Tongue (tissue), 2 donors: Measurements from ENCODE around the gene MINDY4B. TPM values are rescaled to one million over a fixed set of nuclear protein-coding genes. Genes with fewer than 3 reads are reported as not detected.

Experiments used
- DNase-seq: peaks from one replicate; pipeline ENCODE4 v3.0.0-alpha.2; 2015
- total RNA-seq: library from RNA; depleted of rRNA; stranded (reverse); fragments of >200 nt; gene quantifications from one replicate; pipeline ENCODE4 v1.2.3, GENCODE V29; 2014

The MINDY4B gene
- total RNA-seq, result not detected

GRCh38 chr3:150905339-150905738 lies at the start of gene MINDY4B:
Gene MINDY4B (minus strand): TSS chr3:150905439. CDS start chr3:150905439, 0 bp downstream.
- no peak for DNase-seq

- no peak for DNase-seq
Observed at GRCh38 chr3:150951923-150952322, 46.7 kb upstream of the MINDY4B start.

- DNase-seq, result no peak
Observed at GRCh38 chr3:150945226-150946032, 40.2 kb upstream of the MINDY4B start.

GRCh38 chr3:150942221-150942620 lies 37.0 kb upstream of the MINDY4B start:
- no peak for DNase-seq

GRCh38 chr3:150936693-150937092 lies 31.5 kb upstream of the MINDY4B start:
- no peak for DNase-seq

GRCh38 chr3:150933473-150933995 lies 28.3 kb upstream of the MINDY4B start:
- no peak for DNase-seq

GRCh38 chr3:150931745-150932144 lies 26.5 kb upstream of the MINDY4B start:
- DNase-seq, result no peak

GRCh38 chr3:150930839-150931238 lies 25.6 kb upstream of the MINDY4B start:
- DNase-seq, result no peak

GRCh38 chr3:150928234-150928633 lies 23.0 kb upstream of the MINDY4B start:
- DNase-seq, result no peak

- no peak for DNase-seq
Observed at GRCh38 chr3:150926328-150926727, 21.1 kb upstream of the MINDY4B start.

- DNase-seq, result peak; percentile 46
Observed at GRCh38 chr3:150925751-150926201, 20.5 kb upstream of the MINDY4B start.

GRCh38 chr3:150922611-150923010 lies 17.4 kb upstream of the MINDY4B start:
- no peak for DNase-seq

- no peak for DNase-seq
Observed at GRCh38 chr3:150921209-150921608, 16.0 kb upstream of the MINDY4B start.

GRCh38 chr3:150920236-150920635 lies 15.0 kb upstream of the MINDY4B start:
- no peak for DNase-seq

GRCh38 chr3:150917951-150918350 lies 12.7 kb upstream of the MINDY4B start:
- DNase-seq, result no peak

- DNase-seq, result peak; percentile 88
Observed at GRCh38 chr3:150913133-150913922, 8.1 kb upstream of the MINDY4B start.

GRCh38 chr3:150912501-150912900 lies 7.3 kb upstream of the MINDY4B start:
- DNase-seq, result no peak

- peak; percentile 57 for DNase-seq
Observed at GRCh38 chr3:150911771-150912170, 6.5 kb upstream of the MINDY4B start.

- no peak for DNase-seq
Observed at GRCh38 chr3:150906461-150906860, 1.2 kb upstream of the MINDY4B start.

GRCh38 chr3:150905746-150906145 lies 507 bp upstream of the MINDY4B start:
- no peak for DNase-seq

GRCh38 chr3:150902988-150903387 lies 2.3 kb downstream of the MINDY4B start:
- no peak for DNase-seq

- DNase-seq, result no peak
Observed at GRCh38 chr3:150901793-150902192, 3.4 kb downstream of the MINDY4B start.

GRCh38 chr3:150899141-150899540 lies 6.1 kb downstream of the MINDY4B start:
- DNase-seq, result no peak
